Neural cell (in vitro differentiated cells): ENCODE data around the gene PUSL1. TPM values are rescaled to one million over a fixed set of nuclear protein-coding genes. Genes with fewer than 3 reads are reported as not detected.

Experiments
- H2AFZ ChIP-seq: fragments of 200-600, 300-800 bp; sonication (generic), shearing (Covaris generic); 2 replicates; pipeline ENCODE4 v1.6.0; 2014; ENCODE audit warnings: low read depth, mild to moderate bottlenecking, antibody characterized with exemption, low read length, moderate library complexity
- H3F3A ChIP-seq: fragments of 200-600 bp; shearing (Covaris generic); 2 replicates; pipeline ENCODE4 v1.6.1; 2016; ENCODE audit warnings: mild to moderate bottlenecking, moderate library complexity, mixed read lengths, antibody characterized with exemption, low read length; ENCODE audit not compliant: insufficient read depth, poor library complexity, severe bottlenecking
- H3K27ac ChIP-seq: fragments of 200-600, 300-800 bp; sonication (generic), shearing (Covaris generic); 2 replicates; pipeline ENCODE4 v1.5.1; 2014; ENCODE audit warnings: mild to moderate bottlenecking, low read length, moderate library complexity
- H3K27me3 ChIP-seq: fragments of 300-800, 200-600 bp; sonication (generic), shearing (Covaris generic); 2 replicates; pipeline ENCODE4 v1.6.0; 2014; ENCODE audit warnings: mild to moderate bottlenecking, low read depth, low read length, moderate library complexity; ENCODE audit not compliant: insufficient read depth
- H3K36me3 ChIP-seq: fragments of 300-800, 200-600 bp; sonication (generic), shearing (Covaris generic); 2 replicates; pipeline ENCODE4 v1.5.1; 2014; ENCODE audit warnings: mild to moderate bottlenecking, antibody characterized with exemption, low read length, moderate library complexity; ENCODE audit not compliant: insufficient read depth
- H3K4me2 ChIP-seq: fragments of 300-800, 200-600 bp; sonication (generic), shearing (Covaris generic); 2 replicates; pipeline ENCODE4 v1.6.0; 2014; ENCODE audit warnings: mild to moderate bottlenecking, low read length
- H3K4me3 ChIP-seq: fragments of 300-800, 200-600 bp; sonication (generic), shearing (Covaris generic); 2 replicates; pipeline ENCODE4 v1.5.1; 2014; ENCODE audit warnings: mild to moderate bottlenecking, low read length, moderate library complexity
- H3K79me2 ChIP-seq: fragments of 200-600 bp; shearing (Covaris generic); replicated peaks from 2 replicates; pipeline ENCODE4 v1.6.0; 2014; ENCODE audit warnings: mild to moderate bottlenecking, low read length, moderate library complexity; ENCODE audit not compliant: insufficient read depth
- H3K9ac ChIP-seq: fragments of 300-800, 200-600 bp; sonication (generic), shearing (Covaris generic); 2 replicates; pipeline ENCODE4 v1.6.1; 2016; ENCODE audit warnings: mild to moderate bottlenecking, low read length, mixed read lengths
- H3K9me2 ChIP-seq: fragments of 200-600 bp; shearing (Covaris generic); 2 replicates; pipeline ENCODE4 v1.6.1; 2016; ENCODE audit warnings: mild to moderate bottlenecking, low read length, mixed read lengths; ENCODE audit not compliant: insufficient read depth
- H3K9me3 ChIP-seq: fragments of 200-600, 300-800 bp; sonication (generic), shearing (Covaris generic); 2 replicates; pipeline ENCODE4 v1.6.1; 2016; ENCODE audit warnings: mild to moderate bottlenecking, mixed run types, low read length, moderate library complexity, mixed read lengths
- H4K20me1 ChIP-seq: fragments of 200-600 bp; shearing (Covaris generic); 2 replicates; pipeline ENCODE4 v1.6.1; 2016; ENCODE audit warnings: mild to moderate bottlenecking, mixed run types; ENCODE audit not compliant: insufficient read depth
- EP300 ChIP-seq: fragments of 450-650 bp; conservative IDR thresholded peaks from 2 replicates; pipeline ENCODE4 v1.6.1; 2014; ENCODE audit warnings: antibody characterized with exemption, mild to moderate bottlenecking, moderate library complexity; ENCODE audit not compliant: poor library complexity, severe bottlenecking
- EZH2 ChIP-seq: fragments of 200-600, 300-800 bp; shearing (Covaris generic), sonication (generic); IDR thresholded peaks from 2 replicates; pipeline ENCODE4 v1.6.1; 2014; ENCODE audit warnings: antibody characterized with exemption, low read length, borderline replicate concordance, mild to moderate bottlenecking; ENCODE audit not compliant: insufficient read depth, poor library complexity, severe bottlenecking
- MXI1 ChIP-seq: fragments of 450-650 bp; conservative IDR thresholded peaks from 2 replicates; pipeline ENCODE4 v1.6.1; 2014; ENCODE audit warnings: antibody characterized with exemption, mild to moderate bottlenecking; ENCODE audit not compliant: poor library complexity, severe bottlenecking
- POLR2AphosphoS5 ChIP-seq: IDR thresholded peaks from 2 replicates; pipeline ENCODE4 v1.6.1; 2012
- RAD21 ChIP-seq: fragments of 450-650 bp; conservative IDR thresholded peaks from 2 replicates; pipeline ENCODE4 v1.6.1; 2014; ENCODE audit warnings: antibody characterized with exemption, mild to moderate bottlenecking, moderate library complexity
- SMC3 ChIP-seq: fragments of 450-650 bp; conservative IDR thresholded peaks from 2 replicates; pipeline ENCODE4 v1.6.1; 2014; ENCODE audit warnings: antibody characterized with exemption, mild to moderate bottlenecking, moderate library complexity; ENCODE audit not compliant: poor library complexity
- TAF1 ChIP-seq: IDR thresholded peaks from 2 replicates; pipeline ENCODE4 v1.6.1; 2012; ENCODE audit warnings: low read depth
- polyA plus RNA-seq: library from polyadenylated mRNA; depleted of rRNA; stranded (reverse); fragments of >200 nt; gene quantifications from 2 replicates; pipeline ENCODE4 v1.2.3, GENCODE V29; 2014
- TF ChIP-seq, protein P1 (sequence below): fragments of 450-650 bp; IDR thresholded peaks from 2 replicates; pipeline ENCODE4 v1.5.1; 2014; ENCODE audit warnings: antibody characterized with exemption, mild to moderate bottlenecking, moderate library complexity; ENCODE audit not compliant: poor library complexity, severe bottlenecking
- TF ChIP-seq, protein P2 (sequence below): IDR thresholded peaks from 2 replicates; pipeline ENCODE4 v1.6.1; 2012; ENCODE audit warnings: borderline replicate concordance

Gene PUSL1
- polyA plus RNA-seq, 1 donor from 2014 or later = 25.0 TPM

DNA sequence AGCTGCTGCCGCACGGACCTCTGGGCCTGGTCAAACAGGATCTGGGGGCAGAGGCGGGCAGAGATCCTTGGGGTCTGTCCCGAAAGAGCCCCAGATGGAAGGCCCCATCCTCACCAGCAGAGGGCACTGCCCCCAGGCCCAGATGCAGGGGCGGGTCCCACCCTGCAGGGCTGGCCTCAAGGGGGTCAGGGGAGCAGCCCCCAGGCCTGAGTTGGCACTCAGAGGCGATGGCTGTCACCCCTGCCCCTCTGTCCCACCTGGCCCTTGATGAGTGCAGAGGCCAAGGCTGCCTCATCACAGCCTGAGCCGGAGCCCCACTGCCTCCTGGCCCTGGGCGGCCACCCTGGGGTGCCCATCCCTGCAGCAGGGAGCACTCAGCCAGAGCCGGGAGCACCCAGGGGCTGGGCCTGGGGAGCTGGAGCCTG, 6.4 kb upstream of the PUSL1 start:
- Histone ChIP-seq H3K9ac (no peak overlapping the region), H3K27ac (no peak overlapping the region), H3K9me2 (no peaks in the 10 kb centered on the region), H3F3A (no peaks in the 10 kb centered on the region), H3K79me2 (peaks cover 31% of the 10 kb centered on the region), H3K4me2 (no peak overlapping the region), H3K27me3 (no peaks in the 10 kb centered on the region), H3K36me3 (no peaks in the 10 kb centered on the region), H3K4me3 (no peak overlapping the region), H4K20me1 (peaks cover 2% of the 10 kb centered on the region), H3K9me3 (no peaks in the 10 kb centered on the region), H2AFZ (no peak overlapping the region)
- TF ChIP-seq, protein P1, sequence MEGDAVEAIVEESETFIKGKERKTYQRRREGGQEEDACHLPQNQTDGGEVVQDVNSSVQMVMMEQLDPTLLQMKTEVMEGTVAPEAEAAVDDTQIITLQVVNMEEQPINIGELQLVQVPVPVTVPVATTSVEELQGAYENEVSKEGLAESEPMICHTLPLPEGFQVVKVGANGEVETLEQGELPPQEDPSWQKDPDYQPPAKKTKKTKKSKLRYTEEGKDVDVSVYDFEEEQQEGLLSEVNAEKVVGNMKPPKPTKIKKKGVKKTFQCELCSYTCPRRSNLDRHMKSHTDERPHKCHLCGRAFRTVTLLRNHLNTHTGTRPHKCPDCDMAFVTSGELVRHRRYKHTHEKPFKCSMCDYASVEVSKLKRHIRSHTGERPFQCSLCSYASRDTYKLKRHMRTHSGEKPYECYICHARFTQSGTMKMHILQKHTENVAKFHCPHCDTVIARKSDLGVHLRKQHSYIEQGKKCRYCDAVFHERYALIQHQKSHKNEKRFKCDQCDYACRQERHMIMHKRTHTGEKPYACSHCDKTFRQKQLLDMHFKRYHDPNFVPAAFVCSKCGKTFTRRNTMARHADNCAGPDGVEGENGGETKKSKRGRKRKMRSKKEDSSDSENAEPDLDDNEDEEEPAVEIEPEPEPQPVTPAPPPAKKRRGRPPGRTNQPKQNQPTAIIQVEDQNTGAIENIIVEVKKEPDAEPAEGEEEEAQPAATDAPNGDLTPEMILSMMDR = no peak
- TF ChIP-seq, protein P2, sequence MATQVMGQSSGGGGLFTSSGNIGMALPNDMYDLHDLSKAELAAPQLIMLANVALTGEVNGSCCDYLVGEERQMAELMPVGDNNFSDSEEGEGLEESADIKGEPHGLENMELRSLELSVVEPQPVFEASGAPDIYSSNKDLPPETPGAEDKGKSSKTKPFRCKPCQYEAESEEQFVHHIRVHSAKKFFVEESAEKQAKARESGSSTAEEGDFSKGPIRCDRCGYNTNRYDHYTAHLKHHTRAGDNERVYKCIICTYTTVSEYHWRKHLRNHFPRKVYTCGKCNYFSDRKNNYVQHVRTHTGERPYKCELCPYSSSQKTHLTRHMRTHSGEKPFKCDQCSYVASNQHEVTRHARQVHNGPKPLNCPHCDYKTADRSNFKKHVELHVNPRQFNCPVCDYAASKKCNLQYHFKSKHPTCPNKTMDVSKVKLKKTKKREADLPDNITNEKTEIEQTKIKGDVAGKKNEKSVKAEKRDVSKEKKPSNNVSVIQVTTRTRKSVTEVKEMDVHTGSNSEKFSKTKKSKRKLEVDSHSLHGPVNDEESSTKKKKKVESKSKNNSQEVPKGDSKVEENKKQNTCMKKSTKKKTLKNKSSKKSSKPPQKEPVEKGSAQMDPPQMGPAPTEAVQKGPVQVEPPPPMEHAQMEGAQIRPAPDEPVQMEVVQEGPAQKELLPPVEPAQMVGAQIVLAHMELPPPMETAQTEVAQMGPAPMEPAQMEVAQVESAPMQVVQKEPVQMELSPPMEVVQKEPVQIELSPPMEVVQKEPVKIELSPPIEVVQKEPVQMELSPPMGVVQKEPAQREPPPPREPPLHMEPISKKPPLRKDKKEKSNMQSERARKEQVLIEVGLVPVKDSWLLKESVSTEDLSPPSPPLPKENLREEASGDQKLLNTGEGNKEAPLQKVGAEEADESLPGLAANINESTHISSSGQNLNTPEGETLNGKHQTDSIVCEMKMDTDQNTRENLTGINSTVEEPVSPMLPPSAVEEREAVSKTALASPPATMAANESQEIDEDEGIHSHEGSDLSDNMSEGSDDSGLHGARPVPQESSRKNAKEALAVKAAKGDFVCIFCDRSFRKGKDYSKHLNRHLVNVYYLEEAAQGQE = no peak
- no peak for TF ChIP-seq SMC3

DNA sequence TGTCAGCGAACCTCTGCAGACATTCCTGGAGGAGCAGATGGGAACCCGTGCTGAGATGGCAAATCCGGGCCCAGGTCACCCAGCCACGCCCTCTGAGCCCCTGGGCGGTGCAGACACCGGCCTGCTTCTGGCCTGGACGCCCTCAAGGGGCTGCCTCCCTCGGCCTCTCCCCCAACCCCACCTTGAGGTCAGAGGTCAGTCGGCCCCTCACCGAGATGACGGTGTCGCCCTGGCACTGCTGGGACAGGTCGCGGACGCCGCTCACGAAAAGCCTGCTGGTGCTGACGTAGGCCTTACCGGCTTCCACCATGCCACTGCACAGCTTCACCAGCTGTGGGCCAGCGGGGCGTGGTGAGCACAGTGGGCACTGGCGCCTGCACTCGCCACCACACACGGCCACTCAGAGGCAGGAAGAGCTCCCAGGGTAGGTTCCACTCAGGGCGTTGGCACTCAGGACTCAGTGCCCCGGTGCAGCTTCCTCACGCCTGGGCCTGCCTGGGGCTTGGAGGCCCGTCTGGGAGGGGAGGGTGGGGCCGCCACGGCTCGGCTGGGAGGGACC, 5.4 kb upstream of the PUSL1 start:
- TF ChIP-seq EP300 (no peak), TAF1 (no peak), POLR2AphosphoS5 (no peak), MXI1 (no peak), SMC3 (no peak), RAD21 (no peak), EZH2 (no peak)
- TF ChIP-seq, protein P1 = no peak
- TF ChIP-seq, protein P2 = no peak
- H3K4me3 ChIP-seq = no peak overlapping the region
- no peaks in the 10 kb centered on the region for H3K9me3 ChIP-seq
- no peak overlapping the region for H2AFZ ChIP-seq
- H3K4me2 ChIP-seq = no peak overlapping the region
- H3K27ac ChIP-seq = no peak overlapping the region
- H3K36me3 ChIP-seq = no peaks in the 10 kb centered on the region
- H3K9me2 ChIP-seq = no peaks in the 10 kb centered on the region
- H3K27me3 ChIP-seq = no peaks in the 10 kb centered on the region
- H4K20me1 ChIP-seq = peaks cover 2% of the 10 kb centered on the region
- H3K79me2 ChIP-seq = peaks cover 36% of the 10 kb centered on the region
- H3K9ac ChIP-seq = no peak overlapping the region
- no peaks in the 10 kb centered on the region for H3F3A ChIP-seq
